Uterus (tissue), 2 donors: ENCODE results near the gene LILRB5.

Experiments
- CTCF ChIP-seq, 4 experiments: fragments of 200-600 bp in 2 of 4; fragments of 450-650 bp in 2 of 4; sonication (generic) in 2 of 4; IDR thresholded peaks; one replicate each; pipeline ENCODE4 v1.5.1; 2016 to 2019; ENCODE audit warnings: antibody characterized with exemption in 4 of 4, mild to moderate bottlenecking in 2 of 4, moderate library complexity in 1 of 4
- POLR2A ChIP-seq, 2 donors: fragments of 450-650 bp; IDR thresholded peaks; one replicate each; pipeline ENCODE4 v1.6.1; 2016; ENCODE audit warnings: antibody characterized with exemption in 2 of 2, mild to moderate bottlenecking in 1 of 2, moderate library complexity in 1 of 2

DNA sequence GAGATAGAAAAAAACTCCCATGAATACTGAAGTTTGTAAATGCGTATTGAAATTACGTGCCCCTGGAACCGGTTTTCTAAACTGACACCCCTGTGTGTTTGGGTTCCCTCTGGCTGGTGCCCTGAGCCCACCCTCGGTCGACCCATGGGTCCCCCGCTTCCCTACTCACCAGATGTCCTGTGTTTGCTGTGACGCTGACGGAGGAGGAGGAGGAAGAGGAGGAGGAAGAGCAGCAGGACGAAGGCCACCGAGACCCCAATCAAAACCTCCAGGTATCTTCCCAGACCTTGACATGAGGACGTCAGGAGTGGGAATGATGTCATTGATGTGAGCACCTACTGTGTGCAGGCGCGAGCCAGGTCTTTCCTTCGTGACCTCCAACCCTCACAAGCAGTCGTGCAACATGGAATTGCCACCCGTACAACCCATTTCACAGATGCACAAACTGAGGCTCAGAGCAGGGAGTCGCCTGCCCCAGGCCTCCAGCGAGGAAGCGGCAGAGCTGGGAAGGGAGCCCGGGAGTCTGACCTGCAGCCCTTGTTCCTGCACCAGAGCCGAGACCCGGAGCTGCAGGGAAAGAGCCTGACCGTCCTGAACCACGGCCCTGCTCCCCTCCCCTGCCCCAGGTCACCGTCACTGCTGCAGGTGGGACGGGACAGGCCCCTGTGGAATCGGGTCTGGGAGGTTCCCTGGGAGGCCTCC is 38.0 kb downstream of the LILRB5 start:
- no peak for TF ChIP-seq CTCF (IDR thresholded peaks at IDR 0.05)
- TF ChIP-seq POLR2A (IDR thresholded peaks at IDR 0.05): no peak
